Hepatocyte (in vitro differentiated cells): ENCODE measurements around the gene MED20. TPM values are rescaled to one million over a fixed set of nuclear protein-coding genes. Genes with fewer than 3 reads are reported as not detected.

ENCODE experiments used
- DNase-seq: peaks from one replicate; pipeline ENCODE4 v3.0.0-alpha.2; 2016; ENCODE audit warnings: low spot score
- H2AFZ ChIP-seq: fragments of 200-600 bp; sonication (generic); 2 replicates; pipeline ENCODE4 v1.6.0; 2016; ENCODE audit warnings: antibody characterized with exemption, mild to moderate bottlenecking
- H3K27ac ChIP-seq: fragments of 200-600 bp; sonication (generic); 2 replicates; pipeline ENCODE4 v1.5.1; 2016; ENCODE audit warnings: mild to moderate bottlenecking
- H3K27me3 ChIP-seq: fragments of 200-600 bp; sonication (generic); 2 replicates; pipeline ENCODE4 v1.6.1; 2016
- H3K36me3 ChIP-seq: fragments of 200-600 bp; sonication (generic); replicated peaks from 2 replicates; pipeline ENCODE4 v1.5.1; 2016; ENCODE audit warnings: low read depth; ENCODE audit not compliant: insufficient read depth
- H3K4me1 ChIP-seq: fragments of 200-600 bp; sonication (generic); 2 replicates; pipeline ENCODE4 v1.5.1; 2016; ENCODE audit warnings: mild to moderate bottlenecking, moderate library complexity; ENCODE audit not compliant: insufficient read depth
- H3K4me2 ChIP-seq: fragments of 200-600 bp; sonication (generic); 2 replicates; pipeline ENCODE4 v1.6.0; 2016
- H3K4me3 ChIP-seq: fragments of 200-600 bp; sonication (generic); 2 replicates; pipeline ENCODE4 v1.5.1; 2016; ENCODE audit warnings: mild to moderate bottlenecking
- H3K79me2 ChIP-seq: fragments of 200-600 bp; sonication (generic); 2 replicates; pipeline ENCODE4 v1.6.0; 2017; ENCODE audit warnings: mild to moderate bottlenecking
- H3K9me2 ChIP-seq: fragments of 200-600 bp; sonication (generic); replicated peaks from 2 replicates; pipeline ENCODE4 v1.6.0; 2017; ENCODE audit warnings: mild to moderate bottlenecking; ENCODE audit not compliant: insufficient read depth
- H3K9me3 ChIP-seq: fragments of 200-600 bp; sonication (generic); 2 replicates; pipeline ENCODE4 v1.5.1; 2016; ENCODE audit warnings: low read depth, mild to moderate bottlenecking
- H4K20me1 ChIP-seq: fragments of 200-600 bp; sonication (generic); 2 replicates; pipeline ENCODE4 v1.6.0; 2016; ENCODE audit warnings: mild to moderate bottlenecking; ENCODE audit not compliant: insufficient read depth, poor library complexity, severe bottlenecking
- CTCF ChIP-seq: fragments of 200-600 bp; sonication (generic); IDR thresholded peaks from 2 replicates; pipeline ENCODE4 v1.5.1; 2016; ENCODE audit warnings: antibody characterized with exemption, mild to moderate bottlenecking; ENCODE audit not compliant: poor library complexity
- EZH2 ChIP-seq: fragments of 200-600 bp; sonication (generic); IDR thresholded peaks from 2 replicates; pipeline ENCODE4 v1.6.1; 2016; ENCODE audit warnings: antibody characterized with exemption, mild to moderate bottlenecking, borderline replicate concordance
- EZH2phosphoT487 ChIP-seq: fragments of 200-600 bp; sonication (generic); IDR thresholded peaks from one replicate; pipeline ENCODE4 v1.6.1; 2018; ENCODE audit warnings: antibody characterized with exemption, mild to moderate bottlenecking, low read depth, moderate library complexity; ENCODE audit not compliant: unreplicated experiment, severe bottlenecking
- WGBS: methylation state at CpG from one replicate; pipeline ENCODE4 v1.1.6; 2016; ENCODE audit warnings: low lambda C conversion rate; ENCODE audit errors: missing lambda C conversion rate; 5-methylcytosine and 5-hydroxymethylcytosine counted together
- polyA plus RNA-seq: library from polyadenylated mRNA; unstranded; fragments of >200 nt; fragmentation: Nextera tagmentation; extraction: Ambion mirVana; gene quantifications from 2 replicates; pipeline ENCODE4 v1.2.1, GENCODE V29; 2016
- total RNA-seq: library from RNA; depleted of rRNA; stranded (reverse); fragments of >200 nt; gene quantifications from 2 replicates; pipeline ENCODE4 v1.2.3, GENCODE V29; 2014

MED20 gene
- total and polyA plus RNA-seq, 2 experiments from 2014 or later: 18.1 to 19.8 TPM

GRCh38 chr6:41966961-41967311 lies 46.0 kb upstream of the MED20 start:
- no peak overlapping the region for H2AFZ ChIP-seq
- H3K4me1 ChIP-seq: no peaks in the 10 kb centered on the region
- DNase-seq: no peak
- no peaks in the 10 kb centered on the region for H4K20me1 ChIP-seq
- peak overlapping the region; percentile 49 for H3K27ac ChIP-seq
- H3K9me3 ChIP-seq: no peaks in the 10 kb centered on the region
- no peak overlapping the region for H3K4me3 ChIP-seq
- no peaks in the 10 kb centered on the region for H3K27me3 ChIP-seq
- no peak overlapping the region for H3K4me2 ChIP-seq
- no peaks in the 10 kb centered on the region for H3K9me2 ChIP-seq
- H3K79me2 ChIP-seq: no peaks in the 10 kb centered on the region
- TF ChIP-seq EZH2phosphoT487 (no peak), CTCF (no peak), EZH2 (no peak)
- H3K36me3 ChIP-seq: no peaks in the 10 kb centered on the region
- WGBS: 74% methylated on average over 4 of the region's 4 CpGs

GRCh38 chr6:41966214-41966920 lies 45.4 kb upstream of the MED20 start:
- no peak overlapping the region for H3K27ac ChIP-seq
- no peaks in the 10 kb centered on the region for H3K9me3 ChIP-seq
- TF ChIP-seq EZH2phosphoT487 (no peak), EZH2 (no peak), CTCF (no peak)
- H3K27me3 ChIP-seq: no peaks in the 10 kb centered on the region
- no peak overlapping the region for H3K4me2 ChIP-seq
- WGBS: 73% methylated on average over 5 of the region's 5 CpGs
- H3K36me3 ChIP-seq: no peaks in the 10 kb centered on the region
- no peaks in the 10 kb centered on the region for H3K4me1 ChIP-seq
- no peak overlapping the region for H3K4me3 ChIP-seq
- H4K20me1 ChIP-seq: no peaks in the 10 kb centered on the region
- no peaks in the 10 kb centered on the region for H3K79me2 ChIP-seq
- no peak for DNase-seq
- H3K9me2 ChIP-seq: no peaks in the 10 kb centered on the region
- no peak overlapping the region for H2AFZ ChIP-seq

GRCh38 chr6:41965429-41966213 lies 44.7 kb upstream of the MED20 start:
- no peak overlapping the region for H3K4me3 ChIP-seq
- H3K4me2 ChIP-seq: no peak overlapping the region
- no peaks in the 10 kb centered on the region for H3K4me1 ChIP-seq
- no peaks in the 10 kb centered on the region for H3K79me2 ChIP-seq
- no peaks in the 10 kb centered on the region for H3K9me2 ChIP-seq
- H3K9me3 ChIP-seq: no peaks in the 10 kb centered on the region
- no peaks in the 10 kb centered on the region for H3K36me3 ChIP-seq
- H3K27me3 ChIP-seq: no peaks in the 10 kb centered on the region
- H2AFZ ChIP-seq: no peak overlapping the region
- no peak overlapping the region for H3K27ac ChIP-seq
- H4K20me1 ChIP-seq: no peaks in the 10 kb centered on the region
- 37% methylated on average over 11 of the region's 11 CpGs for WGBS
- DNase-seq: no peak
- TF ChIP-seq EZH2phosphoT487 (no peak), EZH2 (no peak), CTCF (no peak)
